Measurements from ENCODE around the gene CCSER1. TPM values are rescaled to one million over a fixed set of nuclear protein-coding genes. Genes with fewer than 3 reads are reported as not detected.

CCSER1 gene
- total RNA-seq, 1 experiment from 2014 or later, result 0.05 TPM

DNA sequence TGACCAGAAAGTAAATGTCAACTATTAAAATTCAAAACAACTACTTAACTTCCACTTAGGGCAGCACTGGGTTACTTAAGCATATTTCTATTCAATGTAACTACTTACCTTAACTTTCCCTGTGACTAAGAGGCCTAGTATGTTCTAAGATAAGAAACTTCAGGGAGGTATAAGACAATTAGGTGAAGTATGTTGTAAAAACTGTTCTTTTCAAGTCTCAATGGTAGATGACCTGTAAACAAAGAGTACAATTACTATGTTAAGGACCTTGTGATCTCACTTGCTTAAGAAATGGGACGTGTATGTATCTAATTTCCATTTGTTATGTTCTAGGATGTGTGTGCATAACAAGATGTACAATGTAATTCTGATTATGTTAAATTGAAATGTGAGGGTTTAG lies 960.5 kb downstream of the CCSER1 start:
- DNase-seq (ENCODE audit: low read depth, low spot score), result no peak
- intact Hi-C loops (cut with micrococcal nuclease; ENCODE audit: unreplicated experiment), result no loop called here

DNA sequence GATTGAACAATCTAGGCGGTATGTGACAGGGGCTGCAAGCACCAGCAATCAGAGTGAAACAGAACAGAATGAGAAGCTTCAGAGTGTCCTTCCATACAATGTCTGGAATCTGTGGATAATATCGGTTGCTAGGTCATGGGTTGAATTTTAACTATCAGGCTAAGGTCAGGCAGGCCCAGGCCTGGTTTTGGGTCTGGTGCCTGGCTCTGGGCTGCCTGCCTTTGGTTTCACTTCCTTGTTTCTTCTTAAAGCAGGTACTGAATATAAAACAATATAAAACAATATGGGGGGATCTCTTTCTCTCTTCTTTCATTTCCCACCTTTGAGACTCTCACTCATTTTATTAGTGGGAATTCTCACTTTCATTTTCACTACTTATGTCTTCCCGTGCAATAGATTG lies 962.0 kb downstream of the CCSER1 start:
- intact Hi-C loops (cut with micrococcal nuclease; ENCODE audit: unreplicated experiment), result no loop called here
- H3K27me3 ChIP-seq (ENCODE audit: control insufficient read depth, insufficient read depth, low read length), result no peaks in the 10 kb centered on the region
- ATAC-seq (no peak), DNase-seq (ENCODE audit: low read depth, low spot score) (no peak)
- no peaks in the 10 kb centered on the region for H3K9me3 ChIP-seq (ENCODE audit: control insufficient read depth, insufficient read depth, low read depth, low read length)
- H3K4me1 ChIP-seq (ENCODE audit: control insufficient read depth, insufficient read depth, low read length), result no peaks in the 10 kb centered on the region; the same call in none of the 2 replicates
- H3K36me3 ChIP-seq (ENCODE audit: control insufficient read depth, insufficient read depth, low read length), result no peaks in the 10 kb centered on the region
- no TSS peak for BruUV-seq (replicated peaks)
- in situ Hi-C loops (cut with HindIII; ENCODE audit: low pct_unique_long_range_greater_than_20kb, low sequenced_read_pairs), result no loop called here
- peak overlapping the region in 1 of 2 experiments; percentile 20; a peak in 2 of 4 replicates for H3K4me3 ChIP-seq (ENCODE audit: low read depth in 2 of 2, low read length in 2 of 2)
- TF ChIP-seq, protein P1, sequence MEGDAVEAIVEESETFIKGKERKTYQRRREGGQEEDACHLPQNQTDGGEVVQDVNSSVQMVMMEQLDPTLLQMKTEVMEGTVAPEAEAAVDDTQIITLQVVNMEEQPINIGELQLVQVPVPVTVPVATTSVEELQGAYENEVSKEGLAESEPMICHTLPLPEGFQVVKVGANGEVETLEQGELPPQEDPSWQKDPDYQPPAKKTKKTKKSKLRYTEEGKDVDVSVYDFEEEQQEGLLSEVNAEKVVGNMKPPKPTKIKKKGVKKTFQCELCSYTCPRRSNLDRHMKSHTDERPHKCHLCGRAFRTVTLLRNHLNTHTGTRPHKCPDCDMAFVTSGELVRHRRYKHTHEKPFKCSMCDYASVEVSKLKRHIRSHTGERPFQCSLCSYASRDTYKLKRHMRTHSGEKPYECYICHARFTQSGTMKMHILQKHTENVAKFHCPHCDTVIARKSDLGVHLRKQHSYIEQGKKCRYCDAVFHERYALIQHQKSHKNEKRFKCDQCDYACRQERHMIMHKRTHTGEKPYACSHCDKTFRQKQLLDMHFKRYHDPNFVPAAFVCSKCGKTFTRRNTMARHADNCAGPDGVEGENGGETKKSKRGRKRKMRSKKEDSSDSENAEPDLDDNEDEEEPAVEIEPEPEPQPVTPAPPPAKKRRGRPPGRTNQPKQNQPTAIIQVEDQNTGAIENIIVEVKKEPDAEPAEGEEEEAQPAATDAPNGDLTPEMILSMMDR (IDR thresholded peaks at IDR 0.05), result no peak
- TF ChIP-seq SIN3A (IDR thresholded peaks at IDR 0.05; ENCODE audit: borderline replicate concordance, insufficient read depth, low read depth, low read length), result no peak
- TF ChIP-seq, protein P2, sequence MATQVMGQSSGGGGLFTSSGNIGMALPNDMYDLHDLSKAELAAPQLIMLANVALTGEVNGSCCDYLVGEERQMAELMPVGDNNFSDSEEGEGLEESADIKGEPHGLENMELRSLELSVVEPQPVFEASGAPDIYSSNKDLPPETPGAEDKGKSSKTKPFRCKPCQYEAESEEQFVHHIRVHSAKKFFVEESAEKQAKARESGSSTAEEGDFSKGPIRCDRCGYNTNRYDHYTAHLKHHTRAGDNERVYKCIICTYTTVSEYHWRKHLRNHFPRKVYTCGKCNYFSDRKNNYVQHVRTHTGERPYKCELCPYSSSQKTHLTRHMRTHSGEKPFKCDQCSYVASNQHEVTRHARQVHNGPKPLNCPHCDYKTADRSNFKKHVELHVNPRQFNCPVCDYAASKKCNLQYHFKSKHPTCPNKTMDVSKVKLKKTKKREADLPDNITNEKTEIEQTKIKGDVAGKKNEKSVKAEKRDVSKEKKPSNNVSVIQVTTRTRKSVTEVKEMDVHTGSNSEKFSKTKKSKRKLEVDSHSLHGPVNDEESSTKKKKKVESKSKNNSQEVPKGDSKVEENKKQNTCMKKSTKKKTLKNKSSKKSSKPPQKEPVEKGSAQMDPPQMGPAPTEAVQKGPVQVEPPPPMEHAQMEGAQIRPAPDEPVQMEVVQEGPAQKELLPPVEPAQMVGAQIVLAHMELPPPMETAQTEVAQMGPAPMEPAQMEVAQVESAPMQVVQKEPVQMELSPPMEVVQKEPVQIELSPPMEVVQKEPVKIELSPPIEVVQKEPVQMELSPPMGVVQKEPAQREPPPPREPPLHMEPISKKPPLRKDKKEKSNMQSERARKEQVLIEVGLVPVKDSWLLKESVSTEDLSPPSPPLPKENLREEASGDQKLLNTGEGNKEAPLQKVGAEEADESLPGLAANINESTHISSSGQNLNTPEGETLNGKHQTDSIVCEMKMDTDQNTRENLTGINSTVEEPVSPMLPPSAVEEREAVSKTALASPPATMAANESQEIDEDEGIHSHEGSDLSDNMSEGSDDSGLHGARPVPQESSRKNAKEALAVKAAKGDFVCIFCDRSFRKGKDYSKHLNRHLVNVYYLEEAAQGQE (IDR thresholded peaks at IDR 0.05; ENCODE audit: insufficient read depth in 1 of 2, low read depth in 2 of 2, low read length in 1 of 2), result no peak
- no peak for TF ChIP-seq TCF7L2 (IDR thresholded peaks at IDR 0.05; ENCODE audit: low read depth, low read length)
- no peak for TF ChIP-seq POLR2AphosphoS5 (IDR thresholded peaks at IDR 0.05; ENCODE audit: low read depth, low read length)
- CTCF ChIA-PET, result no interaction called here
- POLR2A ChIA-PET, result no interaction called here
- peak overlapping the region; percentile 54; the same call in 1 of the 2 replicates for H3K27ac ChIP-seq (ENCODE audit: low read length)

More for the DNA sequence above, 960.5 kb downstream of the CCSER1 start:
- BruUV-seq (replicated peaks), result no TSS peak
- Histone ChIP-seq H3K4me3 (ENCODE audit: low read depth in 2 of 2, low read length in 2 of 2) (no peak overlapping the region), H3K27me3 (ENCODE audit: control insufficient read depth, insufficient read depth, low read length) (no peaks in the 10 kb centered on the region), H3K9me3 (ENCODE audit: control insufficient read depth, insufficient read depth, low read depth, low read length) (no peaks in the 10 kb centered on the region), H3K4me1 (ENCODE audit: control insufficient read depth, insufficient read depth, low read length) (no peaks in the 10 kb centered on the region; the same call in none of the 2 replicates), H3K27ac (ENCODE audit: low read length) (no peak overlapping the region), H3K36me3 (ENCODE audit: control insufficient read depth, insufficient read depth, low read length) (no peaks in the 10 kb centered on the region)
- no peak for ATAC-seq
- ChIA-PET CTCF (no interaction called here), POLR2A (no interaction called here)
- in situ Hi-C loops (cut with HindIII; ENCODE audit: low pct_unique_long_range_greater_than_20kb, low sequenced_read_pairs), result no loop called here
- no peak for TF ChIP-seq TCF7L2 (IDR thresholded peaks at IDR 0.05; ENCODE audit: low read depth, low read length)
- no peak for TF ChIP-seq POLR2AphosphoS5 (IDR thresholded peaks at IDR 0.05; ENCODE audit: low read depth, low read length)
- TF ChIP-seq SIN3A (IDR thresholded peaks at IDR 0.05; ENCODE audit: borderline replicate concordance, insufficient read depth, low read depth, low read length), result no peak
- TF ChIP-seq, protein P2 (IDR thresholded peaks at IDR 0.05; ENCODE audit: insufficient read depth in 1 of 2, low read depth in 2 of 2, low read length in 1 of 2), result no peak
- TF ChIP-seq, protein P1 (IDR thresholded peaks at IDR 0.05), result no peak
